Measurements from ENCODE around the gene DPP10.

Gene DPP10

DNA sequence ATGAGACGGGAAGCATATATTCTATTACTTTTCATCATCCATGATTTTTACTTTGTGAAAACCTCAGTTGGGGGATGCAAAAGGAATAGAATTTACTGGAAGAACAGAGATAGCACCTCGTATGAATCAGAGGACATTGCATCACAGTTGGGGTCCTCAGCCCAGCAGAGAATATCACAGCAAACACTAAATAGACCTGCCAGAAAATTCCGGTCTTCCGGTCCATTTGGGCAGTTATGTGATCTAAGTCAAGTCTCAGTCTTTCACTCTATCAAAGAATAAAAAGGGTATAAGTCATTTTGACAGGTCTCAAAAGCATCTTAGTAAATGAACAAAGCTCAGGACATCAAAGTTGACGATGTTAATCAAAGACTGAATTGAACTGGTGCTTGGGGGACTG, 1100.6 kb downstream of the DPP10 start:
- TF ChIP-seq, protein P1, sequence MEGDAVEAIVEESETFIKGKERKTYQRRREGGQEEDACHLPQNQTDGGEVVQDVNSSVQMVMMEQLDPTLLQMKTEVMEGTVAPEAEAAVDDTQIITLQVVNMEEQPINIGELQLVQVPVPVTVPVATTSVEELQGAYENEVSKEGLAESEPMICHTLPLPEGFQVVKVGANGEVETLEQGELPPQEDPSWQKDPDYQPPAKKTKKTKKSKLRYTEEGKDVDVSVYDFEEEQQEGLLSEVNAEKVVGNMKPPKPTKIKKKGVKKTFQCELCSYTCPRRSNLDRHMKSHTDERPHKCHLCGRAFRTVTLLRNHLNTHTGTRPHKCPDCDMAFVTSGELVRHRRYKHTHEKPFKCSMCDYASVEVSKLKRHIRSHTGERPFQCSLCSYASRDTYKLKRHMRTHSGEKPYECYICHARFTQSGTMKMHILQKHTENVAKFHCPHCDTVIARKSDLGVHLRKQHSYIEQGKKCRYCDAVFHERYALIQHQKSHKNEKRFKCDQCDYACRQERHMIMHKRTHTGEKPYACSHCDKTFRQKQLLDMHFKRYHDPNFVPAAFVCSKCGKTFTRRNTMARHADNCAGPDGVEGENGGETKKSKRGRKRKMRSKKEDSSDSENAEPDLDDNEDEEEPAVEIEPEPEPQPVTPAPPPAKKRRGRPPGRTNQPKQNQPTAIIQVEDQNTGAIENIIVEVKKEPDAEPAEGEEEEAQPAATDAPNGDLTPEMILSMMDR (conservative IDR thresholded peaks at IDR 0.05; ENCODE audit: low read depth), result no peak
- CTCF ChIA-PET, result interaction anchor here (0.6 kb wide), 1 partner anchor 1764 kb away, joined by 4 read pairs; no protein-coding TSS in a partner anchor

GRCh38 chr2:115543461-115543860, 1101.0 kb downstream of the DPP10 start:
- DNase-seq (ENCODE audit: low spot score), result no peak
- TF ChIP-seq, protein P1 (conservative IDR thresholded peaks at IDR 0.05; ENCODE audit: low read depth), result no peak
- CTCF ChIA-PET, result no interaction called here
- POLR2A ChIA-PET (ENCODE audit: low non-redundant PET), result no interaction called here
- no peak overlapping the region for H3K27ac ChIP-seq

More for the DNA sequence above, 1100.6 kb downstream of the DPP10 start:
- no peak overlapping the region for H3K27ac ChIP-seq
- POLR2A ChIA-PET (ENCODE audit: low non-redundant PET), result no interaction called here
- DNase-seq (ENCODE audit: low spot score), result no peak

DNA sequence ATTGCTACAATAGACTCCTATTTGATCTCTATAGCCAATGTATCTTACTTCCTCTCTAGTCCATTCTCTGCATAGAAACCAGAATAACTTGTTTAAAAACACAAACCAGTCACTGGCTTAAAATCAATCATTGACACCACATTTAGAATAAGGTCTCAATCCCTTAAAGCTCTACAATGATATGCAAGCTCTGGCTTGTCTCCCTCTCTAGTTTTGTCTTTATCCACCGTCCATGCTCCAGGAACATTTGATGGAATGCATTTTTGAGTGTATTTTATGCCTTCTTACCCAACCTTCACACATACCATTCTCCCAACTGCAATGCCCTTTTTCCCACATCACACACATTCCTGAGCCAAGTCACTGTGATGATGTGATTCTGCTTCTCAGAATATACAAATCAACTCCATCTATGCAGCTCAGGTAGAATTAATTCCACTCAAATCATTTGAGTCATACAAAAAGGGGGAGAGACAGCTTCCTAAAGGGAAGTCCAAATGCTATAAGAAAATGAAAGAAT, 1107.2 kb downstream of the DPP10 start:
- TF ChIP-seq, protein P1 (conservative IDR thresholded peaks at IDR 0.05; ENCODE audit: low read depth), result no peak
- POLR2A ChIA-PET (ENCODE audit: low non-redundant PET), result no interaction called here
- H3K27ac ChIP-seq, result no peak overlapping the region
- peak; percentile 3 for DNase-seq (ENCODE audit: low spot score)
- CTCF ChIA-PET, result no interaction called here

DNA sequence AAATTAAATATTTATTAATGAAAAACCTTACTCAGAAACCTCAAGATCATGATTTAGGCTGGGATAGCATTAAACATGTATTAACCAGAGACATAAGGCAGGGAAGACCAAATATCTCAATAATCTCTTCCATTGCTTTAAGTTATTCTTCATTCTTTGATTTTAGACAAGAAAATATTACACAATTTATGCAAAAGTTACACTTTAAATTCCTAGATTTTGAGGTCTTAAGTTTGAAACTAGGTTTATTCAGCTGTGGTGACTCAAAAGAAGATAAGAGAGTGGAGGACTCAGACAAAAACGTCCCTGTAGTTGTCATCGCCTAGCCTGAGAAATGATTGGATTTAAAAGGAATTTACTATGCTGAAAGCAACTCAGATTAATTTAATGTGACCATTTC, 1110.3 kb downstream of the DPP10 start:
- CTCF ChIA-PET, result no interaction called here
- no peak for DNase-seq (ENCODE audit: low spot score)
- no peak overlapping the region for H3K27ac ChIP-seq
- TF ChIP-seq, protein P1 (conservative IDR thresholded peaks at IDR 0.05; ENCODE audit: low read depth), result no peak
- POLR2A ChIA-PET (ENCODE audit: low non-redundant PET), result no interaction called here

DNA sequence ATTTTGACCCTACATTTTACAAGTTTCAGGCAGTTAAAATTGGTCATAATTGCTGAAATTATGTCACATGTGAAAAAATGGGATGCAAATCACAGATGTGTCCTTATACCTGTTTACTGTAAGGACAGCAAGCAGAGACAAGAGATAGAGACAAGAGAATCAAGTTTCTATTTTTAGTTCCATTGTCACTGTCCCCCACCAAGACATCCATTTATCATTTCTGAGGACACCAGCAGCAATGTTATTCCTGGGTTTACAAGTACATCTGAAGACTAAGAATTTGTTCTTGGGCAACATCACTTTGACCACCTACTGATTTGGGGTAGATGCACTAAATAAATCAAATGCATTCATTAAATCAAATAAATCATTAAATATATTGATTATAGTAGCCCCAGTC, 1111.7 kb downstream of the DPP10 start:
- no peak overlapping the region for H3K27ac ChIP-seq
- CTCF ChIA-PET, result no interaction called here
- POLR2A ChIA-PET (ENCODE audit: low non-redundant PET), result no interaction called here
- TF ChIP-seq, protein P1 (conservative IDR thresholded peaks at IDR 0.05; ENCODE audit: low read depth), result no peak
- no peak for DNase-seq (ENCODE audit: low spot score)

DNA sequence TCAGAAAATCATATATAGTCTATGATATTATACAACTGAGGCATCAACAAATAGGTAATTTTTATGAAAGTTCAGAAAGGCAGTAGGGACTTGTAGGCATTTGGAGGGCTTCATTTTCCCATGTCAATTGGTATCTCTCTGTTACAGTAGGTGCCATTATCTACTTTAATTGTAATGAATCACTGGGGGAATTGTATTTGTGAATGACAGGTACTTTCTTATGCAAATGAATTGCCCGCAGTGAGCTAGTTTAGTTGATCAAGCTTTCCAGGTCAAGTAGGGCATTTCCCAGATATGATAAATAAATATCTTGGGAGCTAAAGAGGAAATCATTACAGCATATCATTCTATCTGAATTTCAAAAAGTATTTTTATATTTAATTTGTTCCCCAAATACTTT, 1116.3 kb downstream of the DPP10 start:
- DNase-seq (ENCODE audit: low spot score), result no peak
- CTCF ChIA-PET, result no interaction called here
- TF ChIP-seq, protein P1 (conservative IDR thresholded peaks at IDR 0.05; ENCODE audit: low read depth), result no peak
- POLR2A ChIA-PET (ENCODE audit: low non-redundant PET), result no interaction called here
- H3K27ac ChIP-seq, result no peak overlapping the region

DNA sequence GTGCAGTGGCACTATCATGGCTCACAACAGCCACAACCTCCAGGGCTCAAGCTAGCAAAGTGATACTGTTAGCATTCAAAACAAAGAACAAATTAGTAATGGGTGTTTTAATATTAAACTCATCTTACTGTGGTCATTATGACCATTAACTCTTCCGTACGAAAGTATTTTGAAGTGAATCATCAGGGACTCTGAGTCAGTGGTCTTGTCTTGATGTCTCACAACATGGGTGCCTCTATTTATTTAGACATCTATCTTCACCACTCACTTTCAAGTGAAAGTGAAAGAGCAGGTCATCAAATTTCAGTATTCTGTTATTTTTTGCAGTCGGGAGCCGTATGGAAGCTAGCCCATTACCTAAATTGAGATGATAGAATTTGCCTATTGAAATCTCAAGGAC, 1118.2 kb downstream of the DPP10 start:
- CTCF ChIA-PET, result no interaction called here
- POLR2A ChIA-PET (ENCODE audit: low non-redundant PET), result no interaction called here
- TF ChIP-seq, protein P1 (conservative IDR thresholded peaks at IDR 0.05; ENCODE audit: low read depth), result no peak
- no peak for DNase-seq (ENCODE audit: low spot score)
- H3K27ac ChIP-seq, result no peak overlapping the region
